GM12878 (cell line): Measurements from ENCODE around the gene AIF1. TPM values are rescaled to one million over a fixed set of nuclear protein-coding genes. Genes with fewer than 3 reads are reported as not detected.

ENCODE experiments used
- ASH2L ChIP-seq: fragments of 300-600, 200-600 bp; sonication (generic); IDR thresholded peaks from 2 replicates; pipeline ENCODE4 v1.6.1; 2017; ENCODE audit warnings: low read depth, mild to moderate bottlenecking, borderline replicate concordance
- BHLHE40 ChIP-seq, 2 experiments: fragments of 450-650 bp in 1 of 2; IDR thresholded peaks; 2 replicates each; pipeline ENCODE4 v1.6.1; 2011 to 2017; ENCODE audit warnings: low read depth in 2 of 2, borderline replicate concordance in 1 of 2, improper control_type of control experiment in 1 of 2, low read length in 1 of 2, mild to moderate bottlenecking in 1 of 2
- CBX3 ChIP-seq: fragments of 200-600 bp; sonication (generic); IDR thresholded peaks from 2 replicates; pipeline ENCODE4 v1.6.1; 2016; ENCODE audit warnings: low read depth, borderline replicate concordance
- CHD1 ChIP-seq: IDR thresholded peaks from 2 replicates; pipeline ENCODE4 v1.6.1; 2012; ENCODE audit warnings: low read depth, low read length, improper control_type of control experiment
- DPF2 ChIP-seq: fragments of 450-650 bp; IDR thresholded peaks from 2 replicates; pipeline ENCODE4 v1.6.1; 2017; ENCODE audit warnings: mild to moderate bottlenecking
- FOXK2 ChIP-seq: fragments of 450-650 bp; IDR thresholded peaks from 2 replicates; pipeline ENCODE4 v1.6.1; 2017; ENCODE audit warnings: mild to moderate bottlenecking, moderate library complexity
- LARP7 ChIP-seq: fragments of 450-650 bp; IDR thresholded peaks from 2 replicates; pipeline ENCODE4 v1.6.1; 2017; ENCODE audit warnings: mild to moderate bottlenecking
- MLLT1 ChIP-seq: fragments of 450-650 bp; IDR thresholded peaks from 2 replicates; pipeline ENCODE4 v1.6.1; 2016; ENCODE audit warnings: mild to moderate bottlenecking
- MXI1 ChIP-seq: fragments of 150-350 bp; IDR thresholded peaks from 2 replicates; pipeline ENCODE4 v1.6.1; 2011; ENCODE audit warnings: low read depth, mild to moderate bottlenecking, inconsistent platforms, low read length, improper control_type of control experiment
- SKIL ChIP-seq: fragments of 450-650 bp; IDR thresholded peaks from 2 replicates; pipeline ENCODE4 v1.6.1; 2017; ENCODE audit warnings: mild to moderate bottlenecking, low read depth, inconsistent platforms; ENCODE audit not compliant: poor library complexity, severe bottlenecking
- polyA plus RNA-seq, 11 experiments: library from polyadenylated mRNA; depleted of rRNA in 4 of 11; unstranded in 6 of 11; stranded (reverse) in 5 of 11; fragments of >200 nt; fragmentation: Nextera tagmentation in 4 of 11; fragmentation: Illumina TruSeq in 1 of 11; extraction: Ambion mirVana in 4 of 11; extraction: Trizol in 1 of 11; gene quantifications; 1 replicate in 1 of 11; 2 replicates in 10 of 11; pipeline versions ENCODE4 v1.2.1 to v1.2.3, GENCODE V29; 2011 to 2016; ENCODE audit warnings: inconsistent platforms in 2 of 11, missing spikeins in 2 of 11, low read depth in 1 of 11
- total RNA-seq, 4 experiments: library from RNA; depleted of rRNA in 3 of 4; stranded (reverse); fragments of >200 nt in 3 of 4; fragmentation: Illumina TruSeq in 1 of 4; extraction: Trizol in 1 of 4; gene quantifications; 2 replicates each; pipeline versions ENCODE4 v1.2.1 to v1.2.3, GENCODE V29; 2013 to 2021

Gene AIF1
- total and polyA plus RNA-seq, 10 of the 15 experiments (the other 5 are each of a cell fraction or from before 2014, with no cell fraction given): 1.9 to 256 (median 134) TPM

DNA sequence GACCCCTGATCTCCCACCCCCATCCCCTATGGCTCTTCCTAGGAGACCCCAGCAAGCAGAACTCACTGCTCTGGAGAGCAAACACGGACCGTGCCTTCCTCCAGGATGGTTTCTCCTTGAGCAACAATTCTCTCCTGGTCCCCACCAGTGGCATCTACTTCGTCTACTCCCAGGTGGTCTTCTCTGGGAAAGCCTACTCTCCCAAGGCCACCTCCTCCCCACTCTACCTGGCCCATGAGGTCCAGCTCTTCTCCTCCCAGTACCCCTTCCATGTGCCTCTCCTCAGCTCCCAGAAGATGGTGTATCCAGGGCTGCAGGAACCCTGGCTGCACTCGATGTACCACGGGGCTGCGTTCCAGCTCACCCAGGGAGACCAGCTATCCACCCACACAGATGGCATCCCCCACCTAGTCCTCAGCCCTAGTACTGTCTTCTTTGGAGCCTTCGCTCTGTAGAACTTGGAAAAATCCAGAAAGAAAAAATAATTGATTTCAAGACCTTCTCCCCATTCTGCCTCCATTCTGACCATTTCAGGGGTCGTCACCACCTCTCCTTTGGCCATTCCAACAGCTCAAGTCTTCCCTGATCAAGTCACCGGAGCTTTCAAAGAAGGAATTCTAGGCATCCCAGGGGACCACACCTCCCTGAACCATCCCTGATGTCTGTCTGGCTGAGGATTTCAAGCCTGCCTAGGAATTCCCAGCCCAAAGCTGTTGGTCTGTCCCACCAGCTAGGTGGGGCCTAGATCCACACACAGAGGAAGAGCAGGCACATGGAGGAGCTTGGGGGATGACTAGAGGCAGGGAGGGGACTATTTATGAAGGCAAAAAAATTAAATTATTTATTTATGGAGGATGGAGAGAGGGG lies 41.6 kb upstream of the AIF1 start (continued):
- TF ChIP-seq SKIL: no peak
- no peak for TF ChIP-seq DPF2
- no peak for TF ChIP-seq MXI1
- no peak for TF ChIP-seq FOXK2
- TF ChIP-seq CBX3: no peak
- no peak for TF ChIP-seq MLLT1
- no peak for TF ChIP-seq LARP7
- no peak for TF ChIP-seq CHD1
- no peak for TF ChIP-seq ASH2L
- no peak for TF ChIP-seq BHLHE40 (IDR thresholded peaks at IDR 0.05; ENCODE audit: borderline replicate concordance in 1 of 2, low read depth in 2 of 2, low read length in 1 of 2)
